HG02852 (cell line): ENCODE data around the gene GNA15.
"Not testable (repeated sequence)": the region's sequence is repeated elsewhere in the genome, so short reads cannot be mapped to it uniquely, and the experiment has no call there.

ENCODE experiments used
- ATAC-seq: cut with Tn5 transposase; IDR thresholded peaks from one replicate; pipeline ENCODE4 v1.9.1; 2021; ENCODE audit warnings: mild to moderate bottlenecking, moderate library complexity; ENCODE audit not compliant: unreplicated experiment

Gene GNA15

DNA sequence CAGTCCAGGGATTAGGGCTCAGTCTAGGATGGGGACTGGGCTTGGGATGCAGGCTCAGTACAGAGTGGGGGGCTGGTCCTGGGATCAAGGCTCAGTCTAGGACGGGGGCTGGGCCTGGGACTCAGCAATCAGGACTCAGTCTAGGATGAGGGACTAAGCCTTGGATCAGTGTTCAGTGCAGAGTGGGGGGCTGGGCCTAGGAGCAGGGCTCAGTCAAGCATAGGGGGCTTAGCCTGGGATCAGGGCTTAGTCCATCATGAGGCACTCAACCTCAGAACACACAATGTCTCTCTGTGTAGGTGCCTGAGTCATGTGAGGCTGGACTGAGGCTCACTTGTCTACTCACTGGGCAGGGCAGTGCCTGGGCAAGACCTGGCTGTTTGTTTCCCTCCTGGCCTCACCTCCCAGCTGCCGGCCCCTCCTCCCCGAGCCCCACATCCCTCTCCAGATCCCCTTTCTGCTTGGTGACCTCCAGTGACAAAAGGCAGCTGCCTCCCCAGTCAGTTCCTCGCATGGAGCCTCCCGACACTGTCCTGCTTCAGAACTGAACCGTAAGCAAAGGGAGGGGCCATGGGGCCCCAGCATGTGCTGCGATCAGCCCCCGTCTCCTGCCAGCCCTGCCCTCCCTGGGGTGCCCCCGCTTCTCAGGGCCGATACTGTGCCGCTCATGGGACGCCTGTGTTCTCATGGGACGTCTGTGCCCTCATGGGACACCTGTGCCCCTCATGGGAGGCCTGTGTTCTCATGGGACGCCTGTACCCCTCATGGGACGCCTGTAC is 36.2 kb downstream of the GNA15 start:
- ATAC-seq, result no peak

DNA sequence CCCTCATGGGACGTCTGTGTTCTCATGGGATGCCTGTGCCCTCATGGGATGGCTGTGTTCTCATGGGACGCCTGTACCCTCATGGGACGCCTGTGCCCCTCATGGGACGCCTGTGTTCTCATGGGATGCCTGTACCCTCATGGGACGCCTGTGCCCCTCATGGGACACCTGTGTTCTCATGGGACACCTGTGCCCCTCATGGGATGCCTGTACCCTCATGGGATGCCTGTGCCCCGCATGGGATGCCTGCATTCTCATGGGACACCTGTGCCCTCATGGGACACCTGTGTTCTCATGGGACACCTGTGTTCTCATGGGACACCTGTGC is 36.8 kb downstream of the GNA15 start:
- ATAC-seq, result not testable (repeated sequence)

GRCh38 chr19:3175781-3176714 is 40.2 kb downstream of the GNA15 start:
- ATAC-seq, result no peak

GRCh38 chr19:3176715-3177501 is 41.1 kb downstream of the GNA15 start:
- ATAC-seq, result no peak

DNA sequence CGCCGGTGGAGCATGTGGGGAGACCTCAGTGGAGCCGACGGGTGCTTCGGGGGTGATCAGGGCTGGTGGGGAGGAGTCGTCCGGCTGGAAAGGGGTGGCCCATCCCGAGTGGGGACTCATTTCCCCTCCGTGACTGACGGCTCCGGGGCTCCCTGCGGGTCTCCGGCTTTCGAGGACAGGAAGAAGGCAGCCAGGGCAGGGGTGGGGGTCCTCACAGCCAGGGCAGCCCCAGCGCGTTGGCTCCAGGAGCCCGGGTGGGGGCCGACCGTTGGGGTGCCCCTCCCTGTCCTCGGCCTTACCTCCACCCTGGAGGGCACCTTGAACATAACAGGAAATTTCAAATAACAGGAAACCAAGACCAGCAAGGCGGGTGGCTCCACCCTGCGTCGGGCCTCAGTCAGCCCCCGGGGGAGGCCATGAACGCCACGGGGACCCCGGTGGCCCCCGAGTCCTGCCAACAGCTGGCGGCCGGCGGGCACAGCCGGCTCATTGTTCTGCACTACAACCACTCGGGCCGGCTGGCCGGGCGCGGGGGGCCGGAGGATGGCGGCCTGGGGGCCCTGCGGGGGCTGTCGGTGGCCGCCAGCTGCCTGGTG is 42.6 kb downstream of the GNA15 start, which contains the start of gene S1PR4:
S1PR4 (plus strand) TSS at position 393 of the 596 bp plus-strand sequence; CDS start at position 417, 24 bp downstream.
- ATAC-seq, result no peak

GRCh38 chr19:3178973-3179738 is 43.3 kb downstream of the GNA15 start:
- no peak for ATAC-seq

- ATAC-seq, result no peak
These were observed 44.0 kb downstream of the GNA15 start for GRCh38 chr19:3179739-3180293.

DNA sequence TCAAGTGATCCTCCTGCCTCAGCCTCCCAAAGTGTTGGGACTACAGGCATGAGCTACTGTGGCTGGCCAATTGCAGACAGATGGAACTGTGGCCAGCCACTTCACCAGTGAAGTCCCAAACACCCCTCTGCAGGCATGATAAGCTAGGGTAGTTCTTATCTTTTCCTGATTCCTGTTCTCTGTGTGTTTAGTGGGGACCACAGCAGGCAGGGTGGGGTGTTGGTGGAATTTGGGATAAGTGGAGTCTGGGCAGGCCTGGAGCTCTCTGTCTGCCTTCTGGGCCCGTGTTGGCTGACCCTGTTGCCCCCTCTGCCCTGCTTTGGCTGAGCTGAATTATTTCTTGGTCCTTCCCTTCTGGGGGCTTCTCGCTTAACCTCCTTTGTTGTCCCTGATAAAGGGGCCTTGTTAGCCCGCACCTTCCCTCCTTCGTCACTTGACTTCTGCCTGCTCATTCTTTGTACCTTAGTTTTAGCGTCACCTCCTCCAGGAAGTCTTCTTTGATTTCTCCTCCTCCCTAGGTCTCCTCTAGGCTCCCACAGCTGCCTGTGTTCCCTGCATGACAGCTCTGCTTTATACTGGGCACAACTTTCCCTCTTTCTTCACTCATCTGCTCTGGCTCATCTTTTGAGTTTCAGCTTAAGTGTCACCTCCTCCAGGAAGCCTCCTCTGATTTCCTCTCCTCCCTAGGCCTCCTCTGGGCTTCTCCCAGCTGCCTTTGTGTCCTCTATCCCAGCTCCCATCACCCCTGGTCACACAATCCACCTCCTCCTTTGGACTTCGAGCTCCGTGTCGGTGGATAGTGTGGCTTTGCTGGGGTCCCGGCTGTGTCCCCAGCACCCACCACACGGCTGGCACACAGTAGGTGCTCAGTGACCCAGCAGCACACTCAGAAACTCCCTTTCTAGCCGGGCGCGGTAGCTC is 48.1 kb downstream of the GNA15 start:
- no peak for ATAC-seq

GRCh38 chr19:3184847-3185460 is 49.1 kb downstream of the GNA15 start:
- peak; percentile 22 for ATAC-seq

DNA sequence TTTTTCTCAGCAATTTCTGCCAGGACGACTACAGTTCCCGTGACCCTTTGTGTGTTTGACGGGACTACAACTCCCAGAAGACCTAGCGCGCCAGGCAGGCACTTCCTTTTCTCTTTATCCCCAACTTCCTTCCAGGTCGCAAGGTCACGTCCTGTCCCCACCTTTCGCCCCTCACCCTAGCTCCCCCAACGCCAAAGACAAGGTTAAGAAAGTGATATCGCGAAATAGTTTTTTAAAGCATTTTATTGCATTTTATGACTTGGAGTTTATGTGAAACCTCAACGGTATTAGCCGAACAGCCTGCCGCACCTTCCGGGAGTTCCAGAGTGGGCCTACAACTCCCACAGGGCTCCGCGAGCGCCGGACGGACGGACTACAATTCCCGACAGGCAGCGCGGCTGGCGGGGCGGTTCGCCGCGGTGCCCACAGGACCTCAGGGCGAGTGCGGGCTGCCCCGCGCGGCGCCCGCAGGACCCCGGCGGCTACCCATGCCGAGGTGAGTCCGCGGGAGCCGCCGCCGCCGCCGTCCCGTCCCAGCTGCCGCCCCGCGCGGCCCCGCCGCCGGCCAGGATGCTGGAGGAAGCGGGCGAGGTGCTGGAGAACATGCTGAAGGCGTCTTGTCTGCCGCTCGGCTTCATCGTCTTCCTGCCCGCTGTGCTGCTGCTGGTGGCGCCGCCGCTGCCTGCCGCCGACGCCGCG is 49.8 kb downstream of the GNA15 start, which contains the start of gene NCLN:
NCLN (plus strand) TSS at position 470 of the 699 bp plus-strand sequence; CDS start at position 571, 101 bp downstream.
- peak; percentile 76 for ATAC-seq

GRCh38 chr19:3186160-3186688 is 50.4 kb downstream of the GNA15 start:
- peak; percentile 4 for ATAC-seq

DNA sequence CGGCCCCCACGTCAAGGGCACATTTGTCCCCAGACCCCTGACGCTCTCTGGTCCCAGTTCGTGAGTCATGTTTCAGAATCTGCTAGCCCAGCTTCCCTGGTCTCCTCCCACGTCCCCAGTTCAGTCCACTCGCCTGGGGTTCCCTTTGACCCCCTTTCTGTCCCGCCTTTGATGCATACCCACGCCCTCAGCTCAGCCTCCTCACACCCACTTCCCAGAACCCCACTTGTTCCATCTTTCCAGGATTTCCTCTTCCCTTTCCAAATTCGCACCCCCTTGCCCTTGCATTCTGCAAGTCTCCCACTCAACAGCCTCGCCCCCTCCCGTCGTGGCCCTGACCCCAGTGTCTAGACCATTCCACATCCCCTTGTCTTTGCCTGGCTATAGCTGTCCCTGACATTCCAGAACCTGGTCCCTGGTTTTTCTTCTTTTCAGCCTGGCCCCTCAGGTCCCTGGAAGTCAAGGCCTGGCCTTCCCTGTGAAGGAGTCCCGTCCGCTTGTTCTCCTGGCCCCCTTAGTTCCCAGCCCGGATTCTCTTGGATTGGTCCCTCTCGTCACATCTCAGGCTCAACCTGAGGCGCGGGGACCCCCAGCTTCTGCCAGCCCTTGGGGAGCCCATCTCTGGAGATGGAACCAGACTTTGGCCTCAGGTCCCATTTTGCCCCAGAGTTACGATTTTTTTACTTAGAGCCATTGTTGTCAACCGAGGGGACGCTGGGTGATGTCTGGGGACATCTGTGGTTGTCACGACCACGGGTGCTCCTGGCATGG is 51.2 kb downstream of the GNA15 start:
- no peak for ATAC-seq

- ATAC-seq, result no peak
These were observed 52.1 kb downstream of the GNA15 start for GRCh38 chr19:3187662-3188511.

DNA sequence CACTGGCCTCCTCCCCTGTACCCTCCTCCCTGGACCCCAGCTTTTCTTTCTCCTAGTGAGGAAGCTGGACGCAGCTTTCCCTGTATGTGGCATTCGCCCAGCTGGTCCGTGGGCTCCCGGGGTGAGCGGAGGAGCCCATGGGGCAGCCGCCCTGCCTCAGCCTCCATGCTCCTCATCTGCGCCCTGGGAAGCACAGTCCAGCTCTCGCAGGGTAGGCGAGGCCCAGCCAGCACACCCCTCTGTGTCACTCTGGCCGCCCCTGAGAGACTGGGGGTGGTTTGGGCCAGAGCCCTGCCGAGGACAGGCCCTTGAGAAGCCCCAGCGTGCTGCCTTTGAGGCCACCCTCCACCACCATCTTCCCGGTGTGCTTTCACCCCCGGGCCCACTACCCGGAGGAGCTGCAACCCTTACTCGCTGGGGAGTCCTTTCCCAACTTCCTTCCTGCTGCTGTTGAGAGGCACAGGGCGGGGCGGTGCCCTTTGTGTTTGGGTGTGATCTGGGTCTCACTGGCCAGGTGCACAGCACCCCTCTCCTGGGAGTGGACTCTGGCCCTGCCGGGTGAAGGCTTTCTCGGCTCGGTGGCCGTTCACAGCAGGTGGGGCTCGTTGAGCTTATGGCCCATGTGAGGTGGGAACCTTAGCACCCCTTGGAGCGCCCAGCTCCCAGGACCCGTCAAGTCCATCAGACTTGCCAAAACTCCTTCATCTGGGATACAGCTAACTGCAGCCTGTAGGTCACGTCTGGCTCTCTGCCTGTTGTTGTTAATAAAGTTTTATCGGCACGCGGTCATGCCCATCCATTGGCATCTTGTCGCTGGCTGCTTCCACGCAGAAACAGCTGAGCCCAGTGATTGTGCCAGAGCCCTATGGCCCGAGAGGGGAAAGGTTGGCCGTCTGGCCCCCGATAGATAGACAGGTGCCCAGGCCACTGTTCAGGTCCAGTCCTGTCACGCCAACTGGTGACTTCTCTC is 53.1 kb downstream of the GNA15 start:
- no peak for ATAC-seq
